K562 (cell line): ENCODE measurements around the gene EGFR. TPM values are rescaled to one million over a fixed set of nuclear protein-coding genes. Genes with fewer than 3 reads are reported as not detected.

Source experiments
- ATAC-seq: fragments of 200-7000 bp; cut with Tn5 transposase; 3 replicates; pipeline ENCODE4 v1.9.1; 2020; ENCODE audit warnings: moderate library complexity
- BruUV-seq: library from RNA; stranded (reverse); fragments of 400-500 nt; replicated peaks from 2 replicates; lab custom pipeline; 2021; lab: Mats Ljungman, UMichigan
- CTCF ChIA-PET: fragments of 300-600 bp; formaldehyde crosslinking; extraction: SDS; loops from one replicate; lab custom pipeline; 2021; ENCODE audit warnings: low intra/inter-chr PET ratio; lab: Yijun Ruan, JAX
- POLR2A ChIA-PET: fragments of 300-600, 350-650 bp; sonication (Branson Sonifier 250); formaldehyde crosslinking; extraction: SDS; loops from one replicate; lab custom pipeline; 2021; ENCODE audit warnings: antibody characterized with exemption, inconsistent platforms; lab: Yijun Ruan, JAX
- DNase-seq, 4 experiments: peaks; one replicate each; pipeline versions ENCODE4 v3.0.0 to v3.0.0-alpha.2; 2011 to 2018; ENCODE audit warnings: low spot score in 3 of 4, mixed read lengths in 3 of 4; ENCODE audit errors: extremely low read depth in 1 of 4
- FAIRE-seq: peaks from 2 replicates; lab custom pipeline; 2011; peaks lifted over from hg19 to GRCh38; lab: Jason Lieb, UNC
- H2AFZ ChIP-seq: 2 replicates; pipeline ENCODE4 v1.6.0; 2011; ENCODE audit warnings: low read depth, low read length, control low read depth, inconsistent platforms
- H3K27ac ChIP-seq: fragments of 200-600 bp; 3 replicates; pipeline ENCODE4 v1.8.0; 2011; ENCODE audit warnings: low read depth, mild to moderate bottlenecking, control low read depth, inconsistent platforms, low read length, moderate library complexity, mixed read lengths; ENCODE audit errors: extremely low read depth
- H3K27me3 ChIP-seq, 2 experiments: fragments of 300-600 bp in 1 of 2; 2 replicates in 1 of 2; 3 replicates in 1 of 2; pipeline versions ENCODE4 v1.6.0 to v1.8.0; 2011; ENCODE audit warnings: inconsistent platforms in 2 of 2, low read length in 2 of 2, mild to moderate bottlenecking in 1 of 2, mixed read lengths in 1 of 2, moderate library complexity in 1 of 2; ENCODE audit not compliant: control insufficient read depth in 2 of 2, insufficient read depth in 2 of 2
- H3K36me3 ChIP-seq: fragments of 300-600 bp; 3 replicates; pipeline ENCODE4 v1.8.0; 2011; ENCODE audit warnings: mild to moderate bottlenecking, low read length, inconsistent platforms; ENCODE audit not compliant: control insufficient read depth, insufficient read depth
- H3K4me1 ChIP-seq, 2 experiments: fragments of 200-600 bp in 1 of 2; replicated peaks in 1 of 2; 2 replicates in 1 of 2; 3 replicates in 1 of 2; pipeline versions ENCODE4 v1.5.1 to v1.8.0; 2011; ENCODE audit warnings: inconsistent platforms in 2 of 2, low read length in 2 of 2, mild to moderate bottlenecking in 1 of 2, mixed read lengths in 1 of 2, moderate library complexity in 1 of 2; ENCODE audit not compliant: control insufficient read depth in 2 of 2, insufficient read depth in 2 of 2
- H3K4me2 ChIP-seq: 2 replicates; pipeline ENCODE4 v1.6.1; 2011; ENCODE audit warnings: low read length, control low read depth, inconsistent platforms, mixed read lengths; ENCODE audit not compliant: insufficient read depth
- H3K4me3 ChIP-seq: fragments of 200-600 bp; sonication (generic), shearing (Covaris generic); 2 replicates; pipeline ENCODE4 v1.5.1; 2016; ENCODE audit warnings: control low read depth, inconsistent platforms
- H3K79me2 ChIP-seq: fragments of 200-600 bp; 3 replicates; pipeline ENCODE4 v1.8.0; 2011; ENCODE audit warnings: low read length, inconsistent platforms; ENCODE audit not compliant: control insufficient read depth, insufficient read depth
- H3K9ac ChIP-seq, 2 experiments: 2 replicates each; pipeline versions ENCODE4 v1.6.0 to v1.6.1; 2011; ENCODE audit warnings: low read depth in 2 of 2, low read length in 2 of 2, control low read depth in 1 of 2, inconsistent platforms in 1 of 2, mild to moderate bottlenecking in 1 of 2, mixed read lengths in 1 of 2; ENCODE audit not compliant: insufficient read depth in 1 of 2
- H3K9me1 ChIP-seq: one replicate; pipeline ENCODE4 v1.6.0; 2011; ENCODE audit warnings: inconsistent platforms, mild to moderate bottlenecking, low read length, moderate library complexity; ENCODE audit not compliant: control insufficient read depth, insufficient read depth
- H3K9me3 ChIP-seq: replicated peaks from 2 replicates; pipeline ENCODE4 v1.5.1; 2011; ENCODE audit warnings: low read depth, low read length, inconsistent platforms; ENCODE audit not compliant: control insufficient read depth, insufficient read depth
- H4K20me1 ChIP-seq: replicated peaks from 2 replicates; pipeline ENCODE4 v1.6.1; 2011; ENCODE audit warnings: low read length, inconsistent platforms, mixed read lengths; ENCODE audit not compliant: control insufficient read depth, insufficient read depth
- DNMT1 ChIP-seq: fragments of 450-650 bp; IDR thresholded peaks from 2 replicates; pipeline ENCODE4 v1.6.1; 2016; ENCODE audit warnings: antibody characterized with exemption, mild to moderate bottlenecking
- ESRRA ChIP-seq: fragments of 450-650 bp; IDR thresholded peaks from 2 replicates; pipeline ENCODE4 v1.6.1; 2014; ENCODE audit warnings: low read depth, mild to moderate bottlenecking, moderate library complexity, borderline replicate concordance
- HLTF ChIP-seq: fragments of 450-650 bp; IDR thresholded peaks from 2 replicates; pipeline ENCODE4 v1.6.1; 2016
- KAT7 ChIP-seq: sonication (generic); formaldehyde crosslinking; IDR thresholded peaks from 2 replicates; pipeline ENCODE4 v1.8.0; 2022; ENCODE audit warnings: missing genetic modification reagents, mild to moderate bottlenecking, borderline replicate concordance
- MLLT1 ChIP-seq, 2 experiments: fragments of 450-650 bp; IDR thresholded peaks; 2 replicates each; pipeline ENCODE4 v1.6.1; 2016
- NELFE ChIP-seq: IDR thresholded peaks from 2 replicates; pipeline ENCODE4 v1.6.1; 2011; ENCODE audit warnings: mild to moderate bottlenecking; ENCODE audit not compliant: insufficient read depth, insufficient read length
- NFRKB ChIP-seq: fragments of 450-650 bp; IDR thresholded peaks from 2 replicates; pipeline ENCODE4 v1.6.1; 2016; ENCODE audit warnings: low read depth
- PCBP2 ChIP-seq: fragments of 200-400 bp; formaldehyde crosslinking; IDR thresholded peaks from 2 replicates; pipeline ENCODE4 v1.6.1; 2018; ENCODE audit warnings: low read length, low read depth, mild to moderate bottlenecking, moderate library complexity; ENCODE audit not compliant: poor library complexity, severe bottlenecking
- POLR2H ChIP-seq: IDR thresholded peaks from 2 replicates; pipeline ENCODE4 v1.6.1; 2016; ENCODE audit warnings: missing genetic modification characterization, low read depth, mild to moderate bottlenecking, control low read depth, missing compliant biosample characterization, moderate library complexity
- SPI1 ChIP-seq: IDR thresholded peaks from 2 replicates; pipeline ENCODE4 v1.6.1; 2011; ENCODE audit warnings: low read depth, low read length, control low read depth, borderline replicate concordance
- SRSF1 ChIP-seq: fragments of 200-400 bp; formaldehyde crosslinking; IDR thresholded peaks from 2 replicates; pipeline ENCODE4 v1.6.1; 2017; ENCODE audit warnings: mild to moderate bottlenecking, low read depth, low read length, moderate library complexity
- STAT5B ChIP-seq: fragments of 250-450 bp; sonication (Bioruptor Pico); IDR thresholded peaks from 2 replicates; pipeline ENCODE4 v1.8.0; 2021; ENCODE audit warnings: mild to moderate bottlenecking, inconsistent platforms
- TEAD2 ChIP-seq: fragments of 450-650 bp; IDR thresholded peaks from 2 replicates; pipeline ENCODE4 v1.6.1; 2016; ENCODE audit warnings: missing genetic modification characterization, control low read depth, missing compliant biosample characterization
- WHSC1 ChIP-seq: IDR thresholded peaks from one replicate; pipeline ENCODE4 v1.6.1; 2012; ENCODE audit warnings: low read length, control low read depth, inconsistent platforms
- YY1 ChIP-seq, 3 experiments: IDR thresholded peaks; 2 replicates each; pipeline ENCODE4 v1.6.1; 2011; ENCODE audit warnings: low read length in 2 of 3, mild to moderate bottlenecking in 2 of 3, moderate library complexity in 2 of 3, borderline replicate concordance in 1 of 3, control low read depth in 1 of 3, low read depth in 1 of 3; ENCODE audit not compliant: insufficient read depth in 3 of 3, insufficient replicate concordance in 2 of 3, control insufficient read depth in 1 of 3, insufficient read length in 1 of 3; ENCODE audit errors: extremely low read depth in 1 of 3
- ZFP1 ChIP-seq: fragments of 450-650 bp; formaldehyde crosslinking; IDR thresholded peaks from 2 replicates; pipeline ENCODE4 v1.4.0; 2020; ENCODE audit warnings: mild to moderate bottlenecking, mixed read lengths
- ZFPM2 ChIP-seq: fragments of 250-450 bp; sonication (Bioruptor Pico); IDR thresholded peaks from 2 replicates; pipeline ENCODE4 v1.5.1; 2022; ENCODE audit warnings: mild to moderate bottlenecking
- ZNF76 ChIP-seq: fragments of 250-450 bp; sonication (Bioruptor Pico); IDR thresholded peaks from 2 replicates; pipeline ENCODE4 v1.4.0; 2020; ENCODE audit warnings: mild to moderate bottlenecking, moderate library complexity, borderline replicate concordance
- ZNF79 ChIP-seq: fragments of 250-450 bp; sonication (Bioruptor Pico); IDR thresholded peaks from 2 replicates; pipeline ENCODE4 v1.4.0; 2020; ENCODE audit warnings: low read depth, mild to moderate bottlenecking, moderate library complexity
- WGBS: fragments of 100-300 bp; shearing (Covaris generic); methylation state at CpG from one replicate; pipeline ENCODE4 v1.1.6; 2016; ENCODE audit warnings: low coverage, mixed read lengths; ENCODE audit not compliant: insufficient coverage; ENCODE audit errors: missing lambda C conversion rate; 5-methylcytosine and 5-hydroxymethylcytosine counted together
- in situ Hi-C: fragments of 300-500 bp; cut with MboI; formaldehyde crosslinking; loops from 4 replicates; pipeline ENCODE4 v1.15.0; 2018; ENCODE audit warnings: inconsistent platforms, mixed read lengths
- intact Hi-C: fragments of 100-400 bp; cut with micrococcal nuclease; formaldehyde crosslinking; loops from 2 replicates; pipeline ENCODE4 v1.14.2; 2022
- polyA plus RNA-seq, 8 experiments: library from polyadenylated mRNA; depleted of rRNA in 4 of 8; stranded (reverse) in 5 of 8; unstranded in 3 of 8; fragments of >200 nt; fragmentation: Nextera tagmentation in 2 of 8; fragmentation: Illumina TruSeq in 1 of 8; extraction: Ambion mirVana in 2 of 8; extraction: Trizol in 1 of 8; gene quantifications; 2 replicates each; pipeline versions ENCODE4 v1.2.1 to v1.2.3, GENCODE V29; 2011 to 2014; ENCODE audit warnings: inconsistent platforms in 1 of 8, missing spikeins in 1 of 8
- total RNA-seq, 7 experiments: library from RNA; depleted of rRNA in 6 of 7; stranded (reverse); fragments of >200 nt in 6 of 7; fragmentation: Illumina TruSeq in 2 of 7; extraction: Trizol in 2 of 7; gene quantifications; 2 replicates each; pipeline versions ENCODE4 v1.2.1 to v1.2.3, GENCODE V29; 2011 to 2021; ENCODE audit warnings: low replicate concordance in 1 of 7
- TF ChIP-seq, protein P1 (sequence below): conservative IDR thresholded peaks from 2 replicates; pipeline ENCODE4 v1.6.1; 2011; ENCODE audit warnings: low read depth, mild to moderate bottlenecking, low read length; ENCODE audit not compliant: control insufficient read depth

EGFR gene
- total and polyA plus RNA-seq, 9 of the 15 experiments (the other 6 are each of a cell fraction or from before 2014, with no cell fraction given): 0.13 TPM; not detected in 8

- TF ChIP-seq STAT5B (CRISPR knock-in tag) (no peak), NELFE (no peak), ZFP1 (no peak), MLLT1 (IDR thresholded peaks at IDR 0.05) (no peak)
Observed at GRCh38 chr7:55080000-55080623, 61.3 kb downstream of the EGFR start (continued).

DNA sequence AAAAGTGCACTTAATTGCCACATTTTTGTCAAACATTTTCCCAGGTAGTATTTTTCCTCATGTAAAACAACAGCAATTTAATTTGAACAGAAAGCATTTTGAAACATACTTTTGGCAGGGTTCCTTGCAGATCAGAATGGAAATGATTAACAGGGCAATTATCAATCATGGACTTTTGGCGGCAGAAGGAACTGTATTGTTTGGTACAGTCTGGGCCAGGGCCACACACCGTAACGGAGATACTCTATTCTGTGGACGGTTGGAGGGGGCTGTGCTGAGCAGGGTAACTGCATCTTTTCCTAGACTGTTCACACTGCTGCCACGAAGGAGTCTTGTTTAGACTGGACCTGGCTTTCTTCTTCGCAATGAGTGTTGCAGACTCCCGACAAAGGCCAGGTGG lies 62.3 kb downstream of the EGFR start:
- FAIRE-seq: no peak
- 2% methylated on average over 7 of the region's 7 CpGs for WGBS
- intact Hi-C loops: no loop called here
- Histone ChIP-seq H3K27me3 (peaks cover 8 to 23% of the 10 kb centered on the region in 2 experiments; a peak in 4 of 5 replicates), H3K4me2 (no peak overlapping the region), H3K9ac (no peak overlapping the region), H3K27ac (no peak overlapping the region), H3K9me3 (no peaks in the 10 kb centered on the region), H4K20me1 (no peaks in the 10 kb centered on the region), H2AFZ (no peak overlapping the region), H3K9me1 (no peaks in the 10 kb centered on the region), H3K4me1 (peaks cover 0 to 9% of the 10 kb centered on the region in 2 experiments; a peak in 1 of 5 replicates), H3K36me3 (no peaks in the 10 kb centered on the region), H3K79me2 (no peaks in the 10 kb centered on the region), H3K4me3 (no peak overlapping the region)
- POLR2A ChIA-PET: no interaction called here
- CTCF ChIA-PET: no interaction called here
- no peak for ATAC-seq
- in situ Hi-C loops: no loop called here
- no peak for DNase-seq
- BruUV-seq: no TSS peak
- TF ChIP-seq ZFPM2 (CRISPR knock-in tag) (no peak), SPI1 (no peak), POLR2H (tag) (no peak), ZNF76 (CRISPR knock-in tag) (no peak), HLTF (no peak), KAT7 (no peak), SRSF1 (no peak), WHSC1 (no peak), PCBP2 (no peak), DNMT1 (no peak), ZNF79 (CRISPR knock-in tag) (no peak), YY1 (IDR thresholded peaks at IDR 0.05; ENCODE audit: borderline replicate concordance in 1 of 3, control insufficient read depth in 1 of 3, extremely low read depth in 1 of 3, insufficient read depth in 3 of 3, insufficient read length in 1 of 3, insufficient replicate concordance in 2 of 3, low read depth in 1 of 3, low read length in 2 of 3) (no peak), NFRKB (no peak), TEAD2 (tag) (no peak), ESRRA (no peak)
- TF ChIP-seq, protein P1, sequence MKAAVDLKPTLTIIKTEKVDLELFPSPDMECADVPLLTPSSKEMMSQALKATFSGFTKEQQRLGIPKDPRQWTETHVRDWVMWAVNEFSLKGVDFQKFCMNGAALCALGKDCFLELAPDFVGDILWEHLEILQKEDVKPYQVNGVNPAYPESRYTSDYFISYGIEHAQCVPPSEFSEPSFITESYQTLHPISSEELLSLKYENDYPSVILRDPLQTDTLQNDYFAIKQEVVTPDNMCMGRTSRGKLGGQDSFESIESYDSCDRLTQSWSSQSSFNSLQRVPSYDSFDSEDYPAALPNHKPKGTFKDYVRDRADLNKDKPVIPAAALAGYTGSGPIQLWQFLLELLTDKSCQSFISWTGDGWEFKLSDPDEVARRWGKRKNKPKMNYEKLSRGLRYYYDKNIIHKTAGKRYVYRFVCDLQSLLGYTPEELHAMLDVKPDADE: no peak
